Trophoblast cell (in vitro differentiated cells and primary cell): ENCODE results near the gene ITGB5.
"Not testable (repeated sequence)": the region's sequence is repeated elsewhere in the genome, so short reads cannot be mapped to it uniquely, and the experiment has no call there.

ENCODE experiments used
- DNase-seq, 2 donors: peaks; one replicate each; pipeline ENCODE4 v3.0.0-alpha.2; 2016
- H2AFZ ChIP-seq: 2 replicates; pipeline ENCODE4 v1.6.1; 2013; ENCODE audit warnings: low read length, moderate library complexity, mild to moderate bottlenecking; ENCODE audit not compliant: insufficient read depth, poor library complexity
- H2AK5ac ChIP-seq: 2 replicates; pipeline ENCODE4 v1.6.1; 2013; ENCODE audit warnings: mild to moderate bottlenecking, low read length
- H2BK120ac ChIP-seq: 2 replicates; pipeline ENCODE4 v1.6.1; 2013; ENCODE audit warnings: low read length, mild to moderate bottlenecking, moderate library complexity; ENCODE audit not compliant: insufficient read depth, poor library complexity
- H2BK12ac ChIP-seq: 2 replicates; pipeline ENCODE4 v1.6.1; 2013; ENCODE audit warnings: mild to moderate bottlenecking, low read length, moderate library complexity
- H2BK5ac ChIP-seq: 2 replicates; pipeline ENCODE4 v1.6.1; 2013; ENCODE audit warnings: low read length, low read depth, moderate library complexity, mild to moderate bottlenecking; ENCODE audit not compliant: poor library complexity
- H3K14ac ChIP-seq: 2 replicates; pipeline ENCODE4 v1.6.1; 2013; ENCODE audit warnings: mild to moderate bottlenecking, low read length
- H3K18ac ChIP-seq: 2 replicates; pipeline ENCODE4 v1.6.1; 2013; ENCODE audit warnings: mild to moderate bottlenecking, low read length
- H3K23ac ChIP-seq: 2 replicates; pipeline ENCODE4 v1.6.1; 2013; ENCODE audit warnings: low read length
- H3K27ac ChIP-seq: 2 replicates; pipeline ENCODE4 v1.5.1; 2013; ENCODE audit warnings: low read depth, mild to moderate bottlenecking, inconsistent platforms, low read length, moderate library complexity
- H3K27me3 ChIP-seq: 2 replicates; pipeline ENCODE4 v1.6.1; 2013; ENCODE audit warnings: inconsistent platforms, mild to moderate bottlenecking, low read length, moderate library complexity; ENCODE audit not compliant: insufficient read depth
- H3K36me3 ChIP-seq, 2 experiments: 1 replicate in 1 of 2; 2 replicates in 1 of 2; pipeline ENCODE4 v1.6.1; 2013; ENCODE audit warnings: low read length in 2 of 2, mild to moderate bottlenecking in 2 of 2, moderate library complexity in 1 of 2; ENCODE audit not compliant: insufficient read depth in 2 of 2, control insufficient read depth in 1 of 2
- H3K4ac ChIP-seq: 2 replicates; pipeline ENCODE4 v1.6.1; 2013; ENCODE audit warnings: low read depth, mild to moderate bottlenecking, low read length, moderate library complexity
- H3K4me1 ChIP-seq, 2 experiments: 1 replicate in 1 of 2; 2 replicates in 1 of 2; pipeline ENCODE4 v1.6.1; 2013; ENCODE audit warnings: low read length in 2 of 2, mild to moderate bottlenecking in 2 of 2, moderate library complexity in 1 of 2; ENCODE audit not compliant: insufficient read depth in 2 of 2, control insufficient read depth in 1 of 2
- H3K4me2 ChIP-seq: 2 replicates; pipeline ENCODE4 v1.6.1; 2013; ENCODE audit warnings: inconsistent platforms, mild to moderate bottlenecking, low read length, moderate library complexity
- H3K4me3 ChIP-seq: 2 replicates; pipeline ENCODE4 v1.5.1; 2013; ENCODE audit warnings: mild to moderate bottlenecking, low read depth, low read length, inconsistent platforms
- H3K79me1 ChIP-seq: one replicate; pipeline ENCODE4 v1.6.1; 2013; ENCODE audit warnings: low read length
- H3K79me2 ChIP-seq: 2 replicates; pipeline ENCODE4 v1.6.1; 2013; ENCODE audit warnings: low read length, mild to moderate bottlenecking; ENCODE audit not compliant: control insufficient read depth, insufficient read depth, poor library complexity
- H3K9ac ChIP-seq: 2 replicates; pipeline ENCODE4 v1.6.1; 2013; ENCODE audit warnings: mild to moderate bottlenecking, low read length
- H3K9me3 ChIP-seq: 2 replicates; pipeline ENCODE4 v1.6.1; 2013; ENCODE audit warnings: low read depth, mild to moderate bottlenecking, control low read depth, inconsistent platforms, low read length; ENCODE audit not compliant: insufficient read depth
- H4K12ac ChIP-seq: 2 replicates; pipeline ENCODE4 v1.6.1; 2013; ENCODE audit warnings: low read depth, mild to moderate bottlenecking, low read length, moderate library complexity
- H4K8ac ChIP-seq: 2 replicates; pipeline ENCODE4 v1.6.1; 2013; ENCODE audit warnings: low read depth, mild to moderate bottlenecking, low read length, moderate library complexity
- H4K91ac ChIP-seq: one replicate; pipeline ENCODE4 v1.6.1; 2013; ENCODE audit warnings: low read depth, mild to moderate bottlenecking, low read length, moderate library complexity
- WGBS: extraction: QIAGEN DNeasy Blood & Tissue Kit; methylation state at CpG from one replicate; pipeline ENCODE4 v1.1.7; 2013; ENCODE audit warnings: missing lambda C conversion rate; ENCODE audit not compliant: insufficient read length, insufficient coverage; ENCODE audit errors: extremely low coverage; 5-methylcytosine and 5-hydroxymethylcytosine counted together

ITGB5 gene

DNA sequence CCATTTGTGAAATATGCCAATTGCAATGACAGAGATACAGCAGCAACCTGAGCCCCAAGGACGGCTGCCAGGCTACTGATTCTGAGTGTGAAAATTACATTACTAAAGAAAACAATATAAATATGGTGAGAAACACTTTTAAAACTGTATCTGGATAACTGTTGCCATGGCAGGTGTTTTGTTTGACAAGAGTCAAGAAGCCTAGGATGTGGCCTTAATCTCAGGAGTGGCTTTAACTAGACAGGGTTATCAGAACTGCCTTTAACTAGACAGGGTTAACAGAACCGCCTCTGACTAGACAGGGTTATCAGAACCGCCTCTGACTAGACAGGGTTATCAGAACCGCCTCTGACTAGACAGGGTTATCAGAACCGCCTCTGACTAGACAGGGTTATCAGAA lies 98.1 kb downstream of the ITGB5 start:
- peaks cover 14 to 21% of the 10 kb centered on the region in 2 experiments for H3K4me1 ChIP-seq
- not testable (repeated sequence) for H3K18ac ChIP-seq, H2BK12ac ChIP-seq, H3K23ac ChIP-seq, H2BK5ac ChIP-seq, H3K14ac ChIP-seq, H3K9me3 ChIP-seq, H3K79me1 ChIP-seq, H3K27me3 ChIP-seq, H3K27ac ChIP-seq, H3K4me2 ChIP-seq, H2BK120ac ChIP-seq, H3K4ac ChIP-seq, H3K79me2 ChIP-seq, H4K91ac ChIP-seq, H3K4me3 ChIP-seq, H2AK5ac ChIP-seq, H2AFZ ChIP-seq, H4K12ac ChIP-seq, H3K9ac ChIP-seq, DNase-seq, H4K8ac ChIP-seq
- no CpG with 5 or more reads among the region's 5 CpGs for whole genome bisulfite sequencing
- H3K36me3 ChIP-seq = peaks cover 19 to 27% of the 10 kb centered on the region in 2 experiments

GRCh38 chr3:124788254-124788745 lies 98.9 kb downstream of the ITGB5 start:
- H3K18ac ChIP-seq = no peak overlapping the region
- no peak overlapping the region for H2AK5ac ChIP-seq
- H3K4me2 ChIP-seq = no peak overlapping the region
- no peak overlapping the region for H2AFZ ChIP-seq
- DNase-seq = peak; percentile 62 to 80
- H3K14ac ChIP-seq = no peak overlapping the region
- H4K12ac ChIP-seq = no peak overlapping the region
- no peak overlapping the region for H2BK12ac ChIP-seq
- H4K91ac ChIP-seq = no peak overlapping the region
- H3K4ac ChIP-seq = no peak overlapping the region
- H3K4me3 ChIP-seq = no peak overlapping the region
- no peak overlapping the region for H3K9ac ChIP-seq
- peaks cover 18 to 27% of the 10 kb centered on the region in 2 experiments for H3K4me1 ChIP-seq
- no peaks in the 10 kb centered on the region for H3K9me3 ChIP-seq
- H3K23ac ChIP-seq = no peak overlapping the region
- H3K27ac ChIP-seq = no peak overlapping the region
- H2BK120ac ChIP-seq = no peak overlapping the region
- no CpG with 5 or more reads among the region's 2 CpGs for WGBS
- no peaks in the 10 kb centered on the region for H3K27me3 ChIP-seq
- H4K8ac ChIP-seq = no peak overlapping the region
- peaks cover 13 to 21% of the 10 kb centered on the region in 2 experiments for H3K36me3 ChIP-seq
- no peaks in the 10 kb centered on the region for H3K79me2 ChIP-seq
- H2BK5ac ChIP-seq = no peak overlapping the region
- peaks cover 11% of the 10 kb centered on the region for H3K79me1 ChIP-seq

GRCh38 chr3:124787476-124788195 lies 99.5 kb downstream of the ITGB5 start:
- Histone ChIP-seq H3K9me3 (no peaks in the 10 kb centered on the region), H3K23ac (no peak overlapping the region), H3K4ac (no peak overlapping the region), H3K4me3 (no peak overlapping the region), H3K4me1 (peaks cover 20 to 28% of the 10 kb centered on the region in 2 experiments), H2BK12ac (no peak overlapping the region), H2AFZ (no peak overlapping the region), H4K8ac (no peak overlapping the region), H3K4me2 (no peak overlapping the region), H3K18ac (no peak overlapping the region), H3K9ac (no peak overlapping the region), H3K79me2 (no peaks in the 10 kb centered on the region), H3K27ac (no peak overlapping the region), H3K27me3 (no peaks in the 10 kb centered on the region), H4K12ac (no peak overlapping the region), H2BK120ac (no peak overlapping the region), H2AK5ac (no peak overlapping the region), H3K36me3 (peaks cover 13 to 16% of the 10 kb centered on the region in 2 experiments), H3K79me1 (peaks cover 12% of the 10 kb centered on the region), H3K14ac (no peak overlapping the region), H4K91ac (no peak overlapping the region), H2BK5ac (no peak overlapping the region)
- no peak for DNase-seq
- no CpG with 5 or more reads among the region's 3 CpGs for WGBS

DNA sequence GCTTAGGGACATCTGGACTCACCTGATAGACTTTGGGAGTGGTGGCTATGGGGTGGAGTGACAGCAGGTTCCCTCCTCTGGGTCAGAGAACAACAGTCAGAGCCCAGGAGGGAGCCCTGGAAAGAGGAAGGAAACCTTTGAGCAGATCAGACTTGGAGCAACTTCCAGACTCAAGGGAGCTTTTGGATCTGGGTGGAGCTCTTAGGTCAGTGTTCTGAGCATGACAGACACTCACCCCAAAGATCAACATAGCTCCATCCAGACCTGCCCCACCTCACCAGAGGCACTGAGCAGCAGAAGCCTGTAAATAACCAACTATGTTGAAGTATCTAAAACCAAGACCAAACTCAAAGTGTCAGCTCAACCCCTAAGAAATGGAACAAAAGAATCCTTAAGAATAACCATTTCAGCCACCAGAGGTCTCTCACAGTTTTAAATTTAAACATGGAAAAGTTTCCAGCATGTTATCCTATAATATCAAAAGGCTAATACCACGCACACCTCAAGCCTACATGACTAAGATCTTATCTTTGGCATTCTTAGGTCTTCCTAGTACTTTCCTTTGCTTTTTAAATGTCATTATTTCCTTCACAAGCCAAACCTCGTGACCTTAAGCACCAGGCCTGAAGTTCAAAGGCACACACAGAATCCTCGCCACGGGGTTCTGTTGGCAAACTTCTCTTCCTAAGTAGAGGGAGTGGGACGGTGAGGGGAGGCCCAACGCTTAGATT lies 100.5 kb downstream of the ITGB5 start:
- Histone ChIP-seq H3K18ac (peak overlapping the region; percentile 41), H3K4me3 (no peak overlapping the region), H4K91ac (peak overlapping the region; percentile 70), H3K27me3 (no peaks in the 10 kb centered on the region), H3K9me3 (no peaks in the 10 kb centered on the region), H3K14ac (peak overlapping the region; percentile 28), H3K4ac (no peak overlapping the region), H4K12ac (no peak overlapping the region), H2AFZ (no peak overlapping the region), H3K79me1 (peaks cover 17% of the 10 kb centered on the region), H3K9ac (no peak overlapping the region), H3K4me2 (no peak overlapping the region), H3K4me1 (peaks cover 23 to 32% of the 10 kb centered on the region in 2 experiments), H2BK120ac (peak overlapping the region; percentile 56), H3K36me3 (peaks cover 12 to 15% of the 10 kb centered on the region in 2 experiments), H2AK5ac (no peak overlapping the region), H2BK5ac (no peak overlapping the region), H3K27ac (peak overlapping the region; percentile 34), H3K79me2 (no peaks in the 10 kb centered on the region), H3K23ac (no peak overlapping the region), H2BK12ac (peak overlapping the region; percentile 16), H4K8ac (peak overlapping the region; percentile 48)
- WGBS = no CpG with 5 or more reads among the region's 6 CpGs
- DNase-seq = peak in 1 of 2 donors; percentile 52
